GM10847 (cell line): ENCODE results near the gene MYO7B.

Experiments used
- POLR2A ChIP-seq: IDR thresholded peaks from 2 replicates; pipeline ENCODE4 v1.6.1; 2011; ENCODE audit not compliant: insufficient read length; ENCODE audit errors: extremely low read depth

The MYO7B gene

GRCh38 chr2:127626917-127627739 lies 91.6 kb downstream of the MYO7B start:
- TF ChIP-seq POLR2A = no peak

GRCh38 chr2:127627740-127628571 lies 92.5 kb downstream of the MYO7B start:
- no peak for TF ChIP-seq POLR2A

DNA sequence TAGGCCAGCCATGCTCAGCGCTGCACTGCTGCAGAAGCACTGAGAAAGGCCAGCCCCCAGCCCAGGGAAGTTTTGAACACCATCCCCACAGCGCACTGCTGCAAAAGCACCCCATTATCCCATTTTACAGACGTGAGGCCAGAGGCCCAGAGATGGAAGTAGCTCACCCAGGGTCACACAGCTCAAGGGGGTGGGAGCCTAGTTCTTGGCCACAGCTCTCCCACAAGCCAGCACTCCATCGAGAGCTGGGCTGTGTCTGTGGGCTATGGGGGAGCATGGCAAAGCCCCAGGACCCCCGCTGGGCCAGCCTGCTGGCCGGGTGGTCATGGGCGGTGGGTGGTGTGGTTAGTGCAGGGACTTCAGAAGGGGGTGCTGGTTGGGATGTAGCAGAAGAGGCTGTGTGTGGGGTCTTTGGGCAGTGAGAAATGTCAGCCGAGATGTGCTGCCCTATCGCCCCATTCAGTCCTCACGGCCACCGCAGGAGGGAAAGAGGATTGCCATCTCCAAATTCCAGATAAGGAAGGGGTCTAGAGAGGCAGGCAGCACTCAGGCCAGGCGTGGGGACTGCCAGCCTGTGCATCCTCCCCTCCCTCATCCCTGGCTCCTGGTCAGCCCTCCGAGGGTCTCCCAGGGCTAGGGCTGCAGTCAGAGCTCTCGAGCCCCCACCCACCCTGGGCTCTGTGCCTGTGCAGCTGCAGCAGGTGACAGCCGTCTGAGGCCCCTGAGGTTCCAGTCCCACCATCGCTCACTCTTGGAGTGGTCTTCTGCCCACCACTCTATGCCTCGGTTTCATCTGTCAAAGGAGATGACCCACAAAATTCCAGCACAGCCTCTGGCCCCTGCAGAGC lies 93.5 kb downstream of the MYO7B start:
- no peak for TF ChIP-seq POLR2A

- TF ChIP-seq POLR2A = no peak
Observed at GRCh38 chr2:127629637-127630036, 94.2 kb downstream of the MYO7B start.

DNA sequence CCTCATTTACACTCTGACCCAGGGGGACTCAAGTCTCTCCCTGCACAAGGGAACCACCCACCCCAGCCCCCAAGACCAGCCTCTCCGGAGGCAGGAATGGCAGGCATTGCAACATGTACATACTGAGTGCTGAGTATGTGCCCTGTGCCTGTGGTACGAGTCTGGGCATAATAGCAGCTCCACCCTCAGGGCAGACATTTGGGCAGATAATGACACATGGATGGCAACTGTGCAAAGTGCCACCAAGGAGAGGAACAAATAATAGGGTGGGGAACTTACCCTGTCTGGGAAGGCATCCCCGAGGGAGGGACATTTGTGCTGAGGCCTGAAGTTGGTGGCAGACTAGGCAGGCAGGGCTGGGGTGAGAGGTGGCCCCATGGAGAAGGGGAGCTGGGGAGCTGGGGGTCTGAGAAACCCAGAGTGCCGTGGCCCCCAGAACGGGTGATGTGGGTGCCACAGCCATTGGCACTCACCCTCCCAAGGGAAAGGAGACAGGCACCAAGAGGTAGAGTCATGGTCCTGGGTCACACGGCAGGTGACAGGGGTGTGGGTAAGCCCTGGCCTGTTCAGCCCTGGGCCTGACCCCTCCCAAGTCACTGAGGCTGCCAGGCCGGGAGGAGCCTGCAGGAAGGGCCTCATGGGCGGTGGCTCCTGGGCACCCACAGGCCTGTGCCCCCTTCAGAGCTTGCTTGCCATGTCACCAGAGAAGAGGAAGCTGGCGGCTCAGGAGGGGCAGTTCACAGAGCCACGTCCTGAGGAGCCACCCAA lies 94.8 kb downstream of the MYO7B start:
- TF ChIP-seq POLR2A = no peak

GRCh38 chr2:127630864-127631540 lies 95.5 kb downstream of the MYO7B start:
- no peak for TF ChIP-seq POLR2A

DNA sequence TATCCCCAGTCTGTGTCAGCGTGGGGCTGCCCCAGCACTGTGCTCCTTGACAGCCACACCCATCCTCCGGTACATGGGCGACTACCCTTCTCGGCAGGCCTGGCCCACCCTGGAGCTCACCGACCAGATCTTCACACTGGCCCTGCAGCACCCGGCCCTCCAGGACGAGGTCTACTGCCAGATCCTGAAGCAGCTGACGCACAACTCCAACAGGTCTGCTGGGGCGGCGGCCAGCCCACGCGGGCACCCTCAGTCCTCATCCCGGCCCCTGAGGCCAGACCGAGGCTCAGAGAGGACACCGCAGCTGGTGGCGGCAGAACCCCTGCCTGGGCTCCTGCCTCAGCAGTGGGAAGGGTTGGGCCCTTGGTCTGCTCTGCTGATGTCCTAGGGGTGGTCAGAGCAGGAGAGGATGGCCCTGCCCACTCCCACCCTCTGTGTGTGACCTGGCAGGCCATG lies 96.1 kb downstream of the MYO7B start:
- TF ChIP-seq POLR2A = no peak

DNA sequence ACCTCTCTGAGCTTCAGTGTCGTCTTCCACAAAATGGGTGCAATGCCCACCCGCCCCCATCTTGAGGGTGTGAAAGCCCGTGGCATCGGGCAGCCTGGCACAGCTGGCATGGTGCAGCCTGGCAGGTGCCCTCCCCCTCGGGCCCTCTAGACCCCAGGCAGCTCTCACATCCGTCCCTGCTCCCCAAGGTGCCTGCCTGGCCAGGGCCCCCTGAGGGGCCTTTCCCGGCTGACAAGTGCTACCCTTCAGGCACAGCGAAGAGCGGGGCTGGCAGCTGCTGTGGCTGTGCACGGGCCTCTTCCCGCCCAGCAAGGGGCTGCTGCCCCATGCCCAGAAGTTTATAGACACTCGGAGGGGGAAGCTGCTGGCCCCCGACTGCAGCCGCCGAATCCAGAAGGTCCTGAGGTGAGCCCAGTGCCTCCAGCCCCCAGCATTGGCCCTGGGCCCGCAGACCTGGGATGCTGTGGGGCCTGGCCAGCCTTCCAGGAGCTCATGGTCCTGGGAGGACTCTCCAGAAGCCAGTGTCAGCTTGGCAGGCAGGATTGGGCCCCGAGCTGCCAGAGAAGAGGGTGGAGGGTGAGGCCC lies 96.6 kb downstream of the MYO7B start:
- TF ChIP-seq POLR2A = no peak

DNA sequence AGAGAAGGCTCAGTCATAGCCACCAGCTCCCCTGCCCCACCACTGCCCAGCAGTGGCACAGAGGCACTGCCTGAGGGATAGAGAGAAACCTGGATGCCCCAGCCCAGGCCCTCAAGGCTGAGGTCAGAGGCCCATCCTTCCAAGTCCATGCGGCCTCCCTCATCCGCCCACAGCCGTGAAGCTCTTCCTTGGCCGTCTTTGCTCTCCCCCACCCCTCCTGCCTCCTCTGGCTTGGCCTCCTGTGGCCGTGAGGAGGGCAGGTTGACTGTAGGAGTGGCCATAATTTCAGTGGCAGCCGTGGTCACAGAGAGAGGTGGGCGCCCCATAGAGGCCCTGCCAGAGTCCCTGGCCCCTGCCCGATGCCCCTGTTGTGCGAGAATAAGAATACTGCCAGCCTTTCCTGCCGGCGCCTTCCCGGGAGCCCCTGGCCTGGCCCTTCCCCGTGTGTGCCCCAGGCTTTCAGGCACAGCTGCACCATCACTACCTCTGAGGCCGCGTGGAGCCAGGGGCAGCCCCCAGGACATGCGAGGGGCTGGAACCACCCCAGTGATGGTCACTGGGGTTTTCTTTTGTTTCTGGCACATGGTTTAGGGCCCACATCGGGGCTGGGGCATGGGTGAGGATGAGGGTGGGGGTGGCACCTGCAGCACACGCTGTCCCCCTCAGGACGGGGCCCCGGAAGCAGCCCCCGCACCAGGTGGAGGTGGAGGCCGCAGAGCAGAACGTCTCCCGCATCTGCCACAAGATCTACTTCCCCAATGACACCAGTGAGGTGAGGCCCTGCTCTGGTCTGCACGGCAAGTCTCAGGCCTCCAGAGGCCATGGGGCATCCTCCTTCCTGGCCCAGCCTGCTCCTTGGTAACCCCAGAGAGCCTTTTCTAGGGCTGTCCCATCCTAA lies 97.4 kb downstream of the MYO7B start:
- TF ChIP-seq POLR2A = no peak

DNA sequence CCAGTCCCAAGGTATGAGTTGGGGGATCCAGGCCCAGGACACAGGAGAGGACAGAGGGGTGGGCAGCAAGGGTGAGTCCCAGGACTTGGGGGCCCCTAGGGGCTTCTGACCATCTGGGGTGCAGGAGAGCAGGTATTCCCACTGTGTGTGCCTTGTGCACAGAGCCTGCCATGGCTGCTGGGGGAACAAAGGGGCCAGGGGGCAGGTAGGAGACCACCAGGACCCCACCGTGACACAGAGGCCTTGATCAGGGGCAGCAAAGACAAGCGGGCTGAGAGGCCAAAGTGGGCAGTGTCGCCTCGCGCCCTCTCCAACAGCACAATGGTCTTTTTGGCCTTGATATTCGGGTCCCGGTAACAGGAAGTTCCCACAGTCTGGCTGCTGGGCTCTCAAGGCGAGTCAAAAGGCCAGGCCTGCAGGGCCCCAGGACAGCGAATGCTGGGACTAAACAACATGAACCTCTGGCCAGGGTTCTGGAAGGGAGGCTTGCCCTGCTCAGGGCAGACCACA lies 98.1 kb downstream of the MYO7B start:
- TF ChIP-seq POLR2A = no peak

DNA sequence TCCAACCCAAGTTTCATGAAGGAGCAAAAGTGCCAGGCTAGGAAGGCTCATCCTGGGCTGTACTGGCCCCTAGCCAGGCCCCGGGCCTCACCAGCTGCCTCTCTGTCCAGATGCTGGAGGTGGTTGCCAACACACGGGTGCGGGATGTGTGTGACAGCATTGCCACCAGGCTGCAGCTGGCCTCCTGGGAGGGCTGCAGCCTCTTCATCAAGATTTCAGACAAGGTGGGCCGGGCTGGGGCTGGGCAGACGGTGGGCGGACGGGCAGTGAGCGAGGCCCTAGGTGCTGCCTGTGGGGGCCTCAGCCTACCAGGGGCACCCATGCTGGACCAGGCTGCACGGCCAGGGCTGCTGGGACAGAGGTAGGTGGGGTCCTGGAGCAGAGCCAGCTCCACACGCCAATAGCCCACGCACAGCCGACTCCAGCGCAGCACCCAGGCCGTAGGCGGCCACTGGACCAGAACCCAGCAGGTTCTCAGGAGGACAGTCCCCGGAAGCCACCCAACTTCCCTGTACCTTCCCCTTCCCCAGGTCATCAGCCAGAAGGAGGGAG lies 98.7 kb downstream of the MYO7B start:
- TF ChIP-seq POLR2A = no peak
